Astrocyte of the spinal cord (primary cell): ENCODE data around the gene CPN2.
A peak's percentile ranks its signal among the peaks of the same experiment; 100 is the strongest.

Source experiments
- DNase-seq: peaks from one replicate; pipeline ENCODE4 v3.0.0; 2011; ENCODE audit warnings: low read depth, low spot score
- H3K4me3 ChIP-seq: 2 replicates; pipeline ENCODE4 v1.5.1; 2011; ENCODE audit warnings: low read depth, mild to moderate bottlenecking, low read length, moderate library complexity
- CTCF ChIP-seq: IDR thresholded peaks from 2 replicates; pipeline ENCODE4 v1.5.1; 2012; ENCODE audit warnings: low read depth, mild to moderate bottlenecking, low read length, inconsistent platforms
- in situ Hi-C: cut with HindIII; loops from 2 replicates; pipeline ENCODE4 v1.10.0; 2017; ENCODE audit warnings: low sequenced_read_pairs

CPN2 gene

GRCh38 chr3:194312743-194313281 is 38.3 kb downstream of the CPN2 start:
- no peak overlapping the region for H3K4me3 ChIP-seq
- in situ Hi-C loops: no loop called here
- DNase-seq: peak; percentile 47
- TF ChIP-seq CTCF: no peak

GRCh38 chr3:194312186-194312742 is 38.9 kb downstream of the CPN2 start:
- in situ Hi-C loops: no loop called here
- H3K4me3 ChIP-seq: no peak overlapping the region
- no peak for DNase-seq
- no peak for TF ChIP-seq CTCF

- in situ Hi-C loops: no loop called here
- no peak overlapping the region for H3K4me3 ChIP-seq
- no peak for DNase-seq
- TF ChIP-seq CTCF: no peak
Observed at GRCh38 chr3:194311000-194311399, 40.1 kb downstream of the CPN2 start.

- in situ Hi-C loops: no loop called here
- no peak overlapping the region for H3K4me3 ChIP-seq
- no peak for DNase-seq
- no peak for TF ChIP-seq CTCF
Observed at GRCh38 chr3:194310060-194310835, 40.9 kb downstream of the CPN2 start.

- no peak overlapping the region for H3K4me3 ChIP-seq
- DNase-seq: no peak
- TF ChIP-seq CTCF: no peak
- in situ Hi-C loops: no loop called here
Observed at GRCh38 chr3:194308601-194309449, 42.3 kb downstream of the CPN2 start.

GRCh38 chr3:194307849-194308248 is 43.3 kb downstream of the CPN2 start:
- no peak for TF ChIP-seq CTCF
- no peak for DNase-seq
- no peak overlapping the region for H3K4me3 ChIP-seq
- in situ Hi-C loops: no loop called here
